NCI-H128 (cell line): ENCODE measurements around the gene CMTM6.
"Not testable (repeated sequence)": the region's sequence is repeated elsewhere in the genome, so short reads cannot be mapped to it uniquely, and the experiment has no call there.

ENCODE experiments used
- DNase-seq: peaks from one replicate; lab custom pipeline; 2025; ENCODE audit not compliant: unreplicated experiment; lab: John Stamatoyannopoulos, UW

Gene CMTM6, protein sequence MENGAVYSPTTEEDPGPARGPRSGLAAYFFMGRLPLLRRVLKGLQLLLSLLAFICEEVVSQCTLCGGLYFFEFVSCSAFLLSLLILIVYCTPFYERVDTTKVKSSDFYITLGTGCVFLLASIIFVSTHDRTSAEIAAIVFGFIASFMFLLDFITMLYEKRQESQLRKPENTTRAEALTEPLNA

DNA sequence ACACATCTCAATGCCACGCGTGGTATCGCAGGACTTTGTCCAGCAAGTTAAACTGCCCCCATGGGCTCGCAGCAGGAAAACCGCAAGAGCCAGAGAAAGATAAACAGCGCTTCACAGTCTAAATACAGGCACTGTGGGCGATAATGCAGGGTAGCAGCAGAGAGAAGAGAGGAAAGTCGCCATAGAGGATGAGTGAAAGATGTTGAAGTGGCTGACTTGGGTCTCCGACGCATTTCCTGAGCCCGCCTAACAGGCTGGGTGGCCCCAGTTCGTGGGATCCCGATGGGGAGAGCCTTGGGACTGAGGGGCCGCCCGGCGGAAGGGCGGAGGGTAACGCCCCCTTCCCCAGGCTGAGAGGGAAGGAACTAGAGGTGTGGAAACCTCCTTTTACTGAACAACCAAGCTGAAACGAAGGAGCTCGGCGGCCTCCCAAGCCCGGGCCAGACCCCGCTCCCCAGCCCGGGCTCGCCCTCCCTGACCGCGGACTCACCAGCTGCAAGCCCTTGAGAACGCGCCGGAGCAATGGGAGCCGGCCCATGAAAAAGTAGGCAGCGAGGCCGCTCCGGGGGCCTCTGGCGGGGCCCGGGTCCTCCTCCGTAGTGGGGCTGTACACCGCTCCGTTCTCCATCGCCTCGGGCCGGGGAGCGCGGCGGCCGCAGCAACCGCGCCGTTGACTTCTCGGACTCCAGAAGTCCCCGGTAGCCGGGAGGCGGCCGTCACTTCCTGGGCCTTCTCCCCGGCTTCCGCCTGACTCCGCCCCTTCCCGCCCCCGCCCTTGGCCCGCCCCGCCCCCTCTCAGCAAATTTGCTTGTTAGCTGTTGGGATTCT lies at the start of gene CMTM6:
CMTM6 (minus strand) TSS at position 735 of the 828 bp plus-strand sequence; CDS start at position 628, 107 bp downstream.
- DNase-seq, result peak; percentile 7

DNA sequence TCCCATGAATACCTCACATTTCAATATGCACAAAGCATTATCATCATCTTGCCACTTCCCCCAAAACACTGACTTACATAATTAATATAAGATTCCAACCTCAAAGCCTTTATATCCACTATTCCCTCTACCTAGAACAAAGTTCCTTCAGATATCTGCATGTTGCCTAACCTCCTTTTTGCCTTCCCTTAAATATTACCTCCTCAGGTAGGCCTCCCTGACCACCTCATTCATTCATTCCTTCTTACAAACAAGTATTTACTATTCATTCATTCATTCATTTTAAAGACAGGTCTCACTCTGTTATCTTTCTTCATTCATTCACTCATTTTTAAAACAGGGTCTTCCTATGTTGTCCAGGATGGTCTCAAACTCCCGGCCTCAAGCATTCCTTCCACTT lies 49.4 kb upstream of the CMTM6 start:
- no peak for DNase-seq

DNA sequence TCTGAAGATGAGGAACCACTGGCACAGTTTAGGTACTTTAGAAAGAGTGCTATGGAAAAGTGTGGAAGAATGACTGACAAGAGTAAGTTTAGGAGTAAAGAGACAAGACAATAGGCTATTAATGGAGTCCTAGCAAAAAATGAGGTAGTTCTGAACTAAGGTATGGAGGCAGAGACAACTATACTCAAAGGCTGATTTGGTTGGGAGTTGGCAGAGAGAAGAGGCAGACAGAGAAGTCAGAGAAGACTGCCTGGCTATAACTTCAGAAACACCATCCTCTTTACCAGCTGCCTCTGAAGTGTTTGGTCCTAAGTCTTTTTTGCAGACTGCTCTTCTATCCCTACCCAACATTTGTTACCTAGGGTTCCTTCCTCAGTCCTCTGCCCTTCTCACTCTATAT lies 48.8 kb upstream of the CMTM6 start:
- DNase-seq, result no peak

DNA sequence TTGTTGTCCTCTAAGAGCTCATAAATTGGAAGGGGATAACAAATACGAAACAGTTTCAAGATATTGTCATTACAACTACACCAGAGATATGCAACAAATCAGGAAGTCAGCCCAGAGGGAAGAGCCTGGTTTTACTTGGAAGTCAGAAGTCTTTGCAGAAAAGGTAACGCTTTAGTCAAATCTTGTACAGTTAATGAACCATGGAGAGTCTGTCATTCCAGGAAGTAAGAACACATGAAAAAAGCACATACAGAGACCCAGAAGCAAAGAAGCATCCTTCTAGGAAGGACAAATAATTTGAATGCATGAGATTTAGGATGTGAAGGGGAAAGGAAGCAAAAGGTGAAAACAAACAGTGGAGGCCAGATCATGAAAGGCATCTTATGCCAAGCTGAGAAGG lies 48.4 kb upstream of the CMTM6 start:
- no peak for DNase-seq

DNA sequence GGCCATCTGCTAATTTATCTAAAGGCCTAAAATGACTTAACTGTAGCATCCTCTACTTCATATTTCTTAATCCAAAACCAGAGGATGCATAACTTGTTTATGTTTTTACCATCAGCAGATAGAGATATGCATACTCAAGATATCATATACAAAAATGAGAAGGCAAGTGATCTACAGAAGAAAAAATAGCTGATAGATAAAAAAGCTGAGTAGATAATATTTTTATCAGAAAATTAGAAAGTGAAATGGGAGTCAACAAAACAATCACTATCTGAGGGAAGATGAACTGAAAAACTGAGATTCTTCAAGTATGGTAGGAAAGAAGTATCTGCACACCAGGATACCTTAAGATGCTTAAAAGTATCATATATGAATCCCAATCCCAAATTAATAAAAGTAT lies 42.7 kb upstream of the CMTM6 start:
- DNase-seq, result no peak

DNA sequence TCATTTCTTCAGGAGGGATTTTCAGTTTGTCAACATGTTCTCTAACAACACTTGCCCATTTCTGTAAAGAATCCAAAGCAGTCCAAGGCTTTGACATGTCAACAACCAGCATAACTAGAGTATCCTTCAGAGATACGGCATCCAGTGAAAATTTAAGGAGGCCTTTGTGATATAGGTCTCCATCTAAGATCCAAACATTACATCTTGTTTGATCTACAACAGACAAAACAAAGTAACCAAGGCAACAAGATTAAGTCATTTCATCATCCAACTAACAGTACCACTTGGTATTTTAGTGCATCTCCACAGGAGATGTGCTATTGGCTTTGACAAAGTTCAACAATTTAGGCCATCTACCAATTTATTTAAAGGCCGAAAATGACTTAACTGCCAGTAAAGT lies 42.2 kb upstream of the CMTM6 start:
- no peak for DNase-seq

DNA sequence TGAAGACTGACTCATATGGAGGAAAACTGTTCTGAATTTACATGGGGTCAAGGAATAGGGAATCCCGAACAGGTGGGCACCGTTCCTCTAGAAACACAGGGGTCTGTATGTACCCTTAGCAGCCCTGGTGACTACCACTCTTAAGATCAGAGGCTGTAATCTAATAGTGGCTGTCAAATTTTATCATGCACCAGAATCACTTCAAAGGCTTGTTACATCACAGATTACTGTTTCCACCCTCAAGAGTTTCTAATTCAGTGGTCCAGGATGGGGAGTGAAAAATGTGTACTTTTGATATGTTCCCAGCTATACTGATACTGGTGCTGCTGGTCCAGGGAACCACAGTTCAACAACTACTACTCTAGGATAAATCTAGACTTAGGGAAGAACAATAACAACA lies 40.2 kb upstream of the CMTM6 start:
- no peak for DNase-seq

DNA sequence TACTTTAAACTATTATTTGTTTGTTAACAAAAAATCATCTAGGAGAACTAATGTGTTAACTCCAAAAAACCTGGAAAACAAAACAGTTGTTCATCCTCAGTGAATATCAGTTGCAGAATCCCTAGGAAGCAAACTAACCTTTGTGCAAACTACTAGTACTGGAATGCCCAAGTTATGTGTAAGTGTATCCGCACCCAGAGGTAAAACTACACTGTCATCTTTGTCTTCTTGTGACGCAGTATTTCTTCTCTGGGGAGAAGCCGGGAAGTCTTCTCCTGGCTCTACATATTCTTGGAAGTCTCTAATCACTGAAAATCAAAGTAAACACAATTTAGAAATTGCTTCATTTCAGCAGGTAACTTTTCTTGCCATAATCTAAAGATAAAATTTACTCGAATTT lies 38.2 kb upstream of the CMTM6 start:
- no peak for DNase-seq

DNA sequence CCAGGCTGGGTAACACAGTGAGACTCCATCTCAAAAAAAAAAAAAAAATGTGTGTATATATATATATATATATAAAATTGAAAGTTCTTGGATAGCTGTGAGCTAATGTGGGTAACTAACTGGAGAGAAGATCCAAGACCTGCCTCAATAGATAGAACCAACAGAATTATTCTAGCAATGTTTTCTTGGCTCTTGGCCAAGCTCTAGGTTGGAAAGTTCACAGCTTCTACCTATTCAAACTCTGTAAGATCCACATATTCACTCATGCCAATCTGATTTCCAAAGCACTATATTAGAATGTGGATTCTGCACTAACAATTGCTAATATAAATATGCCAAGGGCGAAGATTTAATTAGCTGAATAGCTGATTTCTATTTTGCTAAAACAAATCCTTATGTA lies 29.8 kb upstream of the CMTM6 start:
- no peak for DNase-seq

DNA sequence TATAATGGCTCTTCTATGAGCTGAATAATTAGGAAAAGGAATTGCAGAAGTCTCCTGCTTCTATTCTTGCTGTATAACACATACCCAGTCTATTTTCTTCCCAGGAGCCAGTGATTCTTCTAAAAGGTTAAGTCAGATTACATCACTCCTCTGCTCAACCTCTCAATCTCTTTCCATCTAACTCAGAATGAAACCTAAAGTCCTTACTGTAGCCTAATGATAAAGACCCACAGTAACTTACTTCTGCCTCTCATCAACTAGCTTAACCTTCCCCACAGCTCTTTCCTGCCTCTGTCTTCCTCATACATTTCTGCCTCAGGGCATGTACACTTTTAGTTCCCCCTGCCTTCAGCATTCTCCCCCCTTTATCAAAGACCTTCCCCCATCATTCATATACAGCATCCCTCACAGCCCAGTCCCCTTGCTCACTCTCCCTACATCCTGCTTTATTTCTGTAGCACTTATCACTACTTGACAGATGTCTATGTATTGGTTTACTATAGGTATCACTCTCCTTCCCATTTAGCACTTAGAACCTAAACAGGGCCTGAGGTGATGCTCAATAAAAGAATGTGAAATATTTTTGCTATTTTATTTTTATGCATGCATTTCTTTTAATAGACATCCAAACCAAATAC lies 28.5 kb upstream of the CMTM6 start:
- DNase-seq, result no peak

DNA sequence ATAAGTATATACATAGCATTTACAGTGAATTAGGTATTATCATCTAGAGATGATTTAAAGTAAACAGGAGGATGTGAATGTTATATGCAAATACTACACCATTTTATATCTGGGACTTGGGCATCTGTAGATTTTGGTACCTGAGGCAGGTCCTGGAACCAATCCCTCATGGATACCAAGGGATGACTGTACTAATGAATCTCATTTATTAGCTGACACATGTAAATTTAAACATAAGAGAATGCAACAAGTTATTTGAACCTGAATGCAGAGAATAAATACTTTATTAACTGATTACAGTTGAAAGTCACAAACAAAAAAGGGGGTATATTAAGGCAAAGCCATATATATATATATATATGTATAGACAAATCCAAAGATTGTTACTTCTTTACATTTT lies 23.1 kb upstream of the CMTM6 start:
- no peak for DNase-seq

DNA sequence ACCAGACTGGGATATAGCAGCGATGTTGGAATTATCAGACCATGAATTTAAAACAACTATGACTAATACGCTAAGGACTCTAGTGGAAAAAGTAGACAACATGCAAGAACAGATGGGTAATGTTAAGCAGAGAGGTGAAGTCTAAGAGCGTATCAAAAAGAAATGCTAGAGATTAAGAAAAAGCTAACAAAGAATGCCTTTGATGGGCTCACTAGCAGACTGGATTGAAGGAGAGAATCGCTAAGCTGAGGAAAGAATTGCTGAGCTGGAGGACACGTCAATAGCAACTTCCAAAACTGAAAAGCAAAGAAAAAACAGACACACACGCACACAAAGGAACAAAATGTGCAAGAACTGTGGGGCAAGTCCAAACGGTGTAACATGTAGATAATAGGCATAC lies 20.0 kb upstream of the CMTM6 start:
- DNase-seq, result no peak

DNA sequence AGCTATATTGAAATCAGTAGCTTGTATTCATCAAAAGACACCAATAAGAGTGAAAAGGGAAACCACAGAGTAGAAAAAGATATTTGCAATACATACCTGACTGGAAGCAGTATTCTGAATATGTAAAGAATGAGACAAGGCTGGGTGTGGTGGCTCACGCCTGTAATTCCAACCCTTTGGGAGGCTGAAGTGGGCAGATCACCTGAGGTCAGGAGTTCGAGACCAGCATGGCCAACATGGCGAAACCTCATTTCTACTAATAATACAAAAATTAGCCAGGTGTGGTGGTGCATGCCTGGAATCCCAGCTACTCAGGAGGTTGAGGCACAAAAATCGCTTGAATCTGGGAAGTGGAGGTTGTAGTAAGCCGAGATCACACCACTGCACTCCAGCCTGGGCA lies 16.3 kb upstream of the CMTM6 start:
- DNase-seq, result not testable (repeated sequence)

DNA sequence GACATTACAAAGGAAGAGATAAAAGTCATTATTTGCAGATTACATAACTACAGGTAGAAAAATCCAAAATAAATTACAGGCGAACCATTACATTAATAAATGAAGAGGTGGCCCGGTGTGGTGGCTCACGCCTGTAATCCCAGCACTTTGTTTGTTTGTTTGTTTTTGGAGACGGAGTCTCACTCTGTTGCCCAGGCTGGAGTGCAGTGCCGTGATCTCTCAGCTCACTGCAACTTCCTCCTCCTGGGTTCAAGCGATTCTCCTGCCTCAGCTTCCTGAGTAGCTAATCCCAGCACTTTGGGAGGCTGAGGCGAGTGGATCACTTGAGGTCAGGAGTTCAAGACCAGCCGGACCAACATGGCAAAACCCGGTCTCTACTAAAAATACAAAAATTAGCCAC lies 14.1 kb upstream of the CMTM6 start:
- not testable (repeated sequence) for DNase-seq

DNA sequence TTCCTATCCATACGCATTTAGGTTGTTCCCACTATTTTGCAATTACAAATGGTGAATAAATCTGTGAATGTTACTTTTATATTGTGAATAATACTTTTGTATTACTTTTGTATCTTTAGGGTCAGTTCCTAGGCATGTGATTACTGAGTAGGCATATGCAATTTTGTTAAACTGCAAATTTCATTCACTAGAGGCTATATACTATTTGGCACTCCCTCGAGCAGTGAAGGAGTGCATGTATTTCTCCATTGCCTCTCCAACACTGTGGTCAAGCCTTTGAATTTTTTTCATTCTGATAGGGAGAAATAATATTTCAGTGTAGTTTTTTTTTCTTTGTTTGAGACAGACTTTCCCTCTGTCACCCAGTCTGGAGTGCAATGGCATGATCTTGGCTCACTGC lies 8.4 kb upstream of the CMTM6 start:
- DNase-seq, result no peak

DNA sequence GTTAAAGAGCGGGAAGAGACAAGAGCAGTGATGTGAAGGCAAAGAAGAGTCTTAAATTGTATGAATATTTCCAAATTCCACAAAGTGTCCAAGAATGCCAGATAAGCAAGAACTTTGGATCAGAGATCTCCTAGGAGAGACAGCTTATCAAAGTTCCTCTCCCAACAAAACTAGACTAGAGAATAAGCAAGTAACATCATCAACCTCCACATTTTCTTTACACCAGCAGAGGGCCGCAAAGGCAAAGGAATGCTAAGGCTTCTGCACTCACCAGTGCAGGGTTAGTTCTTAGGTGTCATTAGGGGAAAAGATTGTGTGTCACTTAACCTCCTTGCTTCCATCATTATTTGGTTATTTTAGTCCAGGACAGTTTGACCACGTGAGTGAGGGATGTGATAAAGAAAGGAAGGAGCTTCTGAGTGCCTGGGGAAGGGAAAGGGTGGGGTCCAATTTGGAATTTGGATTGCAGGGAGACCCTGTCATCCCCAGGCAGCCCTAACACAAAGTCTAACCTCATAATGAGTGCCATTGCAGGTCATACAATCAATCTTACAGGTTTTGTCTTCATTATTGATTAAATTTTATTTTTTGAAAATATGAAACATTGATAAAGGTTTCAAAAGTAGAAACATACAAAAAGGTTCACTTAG lies 7.5 kb upstream of the CMTM6 start:
- DNase-seq, result peak; percentile 45

DNA sequence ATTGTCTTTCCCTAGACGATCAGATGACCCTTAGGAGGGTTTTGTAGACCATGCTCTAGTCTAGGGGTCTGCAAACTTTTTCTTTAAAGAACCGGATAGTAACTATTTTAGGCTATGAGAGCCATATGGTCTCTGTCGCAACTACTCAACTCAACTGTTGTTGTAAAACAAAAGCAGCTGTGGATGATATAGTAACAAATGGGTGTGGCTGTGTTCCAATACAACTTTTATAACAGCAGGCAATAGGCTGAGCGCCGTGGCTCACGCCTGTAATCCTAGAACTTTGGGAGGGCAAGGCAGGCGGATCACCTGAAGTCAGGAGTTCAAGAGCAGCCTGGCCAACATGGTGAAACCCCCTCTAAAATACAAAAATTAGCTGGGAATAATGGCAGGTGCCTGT lies 6.1 kb upstream of the CMTM6 start:
- no peak for DNase-seq

DNA sequence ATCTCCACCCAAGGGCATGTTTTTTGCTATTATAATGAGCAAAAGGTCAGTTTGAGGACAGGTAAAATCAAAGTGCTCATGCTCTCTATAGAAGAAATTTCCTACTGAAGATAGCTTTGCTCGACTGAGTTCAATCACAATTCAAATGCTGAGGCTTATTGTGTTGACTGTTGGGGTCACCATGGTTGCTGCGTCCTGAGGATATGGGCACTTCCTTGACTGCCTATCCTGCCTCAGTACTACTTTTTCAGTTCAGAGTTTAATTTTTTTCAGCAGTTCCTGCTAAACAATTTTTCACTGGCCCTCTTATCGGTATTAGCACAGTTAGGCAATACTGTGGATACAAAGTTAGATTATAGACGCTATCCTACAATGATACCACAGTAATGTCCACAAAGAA lies 3.8 kb upstream of the CMTM6 start:
- DNase-seq, result no peak

DNA sequence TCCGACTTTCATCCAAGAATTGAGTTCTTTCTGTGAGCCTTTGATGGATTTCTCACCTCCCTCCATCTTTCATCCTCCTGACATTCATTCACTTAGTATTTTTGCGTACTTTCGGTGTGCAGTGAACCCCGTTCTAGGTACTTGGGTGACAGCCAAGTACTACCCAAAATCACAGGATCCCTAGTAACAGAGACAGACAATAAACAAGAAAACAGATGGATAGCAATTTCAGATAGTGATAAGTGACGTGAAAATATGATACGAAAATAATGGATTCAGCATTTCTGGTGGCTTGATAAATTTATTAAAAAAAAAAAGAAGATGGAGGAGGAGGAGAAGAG lies 264 bp upstream of the CMTM6 start:
- DNase-seq, result no peak

DNA sequence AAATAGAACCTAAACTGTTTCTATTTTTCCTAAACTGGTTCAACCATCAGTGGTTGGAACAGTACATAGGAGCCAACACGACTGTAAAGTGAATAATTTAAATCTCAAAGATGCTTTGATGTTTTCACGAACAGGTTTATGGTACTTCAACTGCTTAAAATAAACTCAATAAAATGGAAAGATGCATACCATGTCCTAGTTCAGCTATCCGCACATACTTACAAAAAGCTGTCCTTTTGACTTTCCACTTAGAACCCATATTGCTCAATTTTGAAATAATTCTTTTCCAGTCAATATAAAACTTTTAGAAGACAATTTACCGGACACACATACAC lies 902 bp downstream of the CMTM6 start:
- no peak for DNase-seq

DNA sequence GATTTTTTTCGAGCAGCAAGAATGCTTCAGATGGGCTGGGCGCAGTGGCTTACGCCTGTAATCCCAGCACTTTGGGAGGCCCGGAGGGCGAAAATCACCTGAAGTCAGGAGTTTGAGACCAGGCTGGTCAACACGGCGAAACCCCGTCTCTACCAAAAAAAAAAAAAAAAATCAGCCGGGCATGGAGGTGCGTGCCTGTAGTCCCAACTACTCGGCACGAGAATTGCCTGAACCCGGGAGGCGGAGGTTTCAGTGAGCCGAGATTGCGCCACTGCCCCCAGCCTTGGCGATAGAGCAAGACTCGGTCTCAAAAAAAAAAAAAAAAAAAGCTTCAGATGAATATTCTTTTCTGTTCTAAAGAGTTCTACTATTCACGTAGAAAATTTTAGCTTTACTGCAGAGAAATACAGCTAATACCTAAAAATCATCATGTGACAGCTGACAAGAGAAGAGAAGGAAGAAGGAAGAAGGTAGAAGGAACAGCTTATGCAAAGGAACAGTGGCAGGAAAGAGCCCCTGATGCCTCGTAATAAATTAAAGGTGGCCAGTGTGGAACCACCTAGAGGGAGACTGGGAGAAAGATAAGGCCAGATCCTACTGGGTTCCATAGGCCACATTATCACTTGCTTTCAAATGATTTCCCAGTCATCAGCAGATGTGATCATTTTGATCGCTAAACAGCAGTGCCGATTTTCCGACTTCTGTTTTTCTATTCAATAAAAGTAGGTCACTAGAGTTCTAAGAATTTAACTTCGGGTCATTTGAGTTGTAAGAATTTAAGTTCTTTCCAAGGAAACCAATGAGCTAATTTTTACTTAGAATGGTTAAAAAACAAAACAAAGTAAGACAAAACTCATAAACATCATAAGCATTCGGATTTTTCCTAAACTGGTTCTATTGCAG lies 1.5 kb downstream of the CMTM6 start:
- no peak for DNase-seq
